GM21717 (cell line): ENCODE measurements around the gene HCRTR2.

Source experiments
- ATAC-seq: cut with Tn5 transposase; IDR thresholded peaks from one replicate; pipeline ENCODE4 v1.9.1; 2021; ENCODE audit warnings: mild to moderate bottlenecking, moderate library complexity; ENCODE audit not compliant: unreplicated experiment

The HCRTR2 gene

GRCh38 chr6:55320696-55321086, 146.4 kb downstream of the HCRTR2 start:
- ATAC-seq = no peak

DNA sequence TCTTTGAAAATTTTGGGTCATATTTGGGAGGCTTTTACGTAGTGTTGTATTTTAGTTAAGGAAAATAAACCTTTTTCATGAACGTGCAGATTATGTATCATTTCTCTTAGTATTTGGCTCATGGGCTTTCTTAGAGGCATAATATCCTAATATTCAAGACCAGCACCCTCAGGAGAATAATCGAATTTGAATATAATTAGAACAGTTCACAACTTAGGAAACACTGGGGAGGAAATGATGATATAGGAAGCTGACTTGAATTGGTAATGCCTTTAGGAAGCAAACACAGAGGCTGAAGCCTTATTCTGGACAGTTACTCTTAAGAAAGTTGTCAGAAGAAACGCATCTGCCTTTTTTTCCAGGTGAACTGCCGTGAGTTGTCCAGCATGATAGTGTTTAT, 152.9 kb downstream of the HCRTR2 start, which contains the start of gene GFRAL:
Gene GFRAL (plus strand): TSS at position 301 of the 400 bp plus-strand sequence. CDS start 86 bp downstream, at position 387.
- no peak for ATAC-seq
